HepG2 (cell line): ENCODE measurements around the gene ZGRF1. TPM values are rescaled to one million over a fixed set of nuclear protein-coding genes. Genes with fewer than 3 reads are reported as not detected.

Source experiments
- ATAC-seq: fragments of 200-7000 bp; cut with Tn5 transposase; 3 replicates; pipeline ENCODE4 v1.9.1; 2020; ENCODE audit warnings: mild to moderate bottlenecking, moderate library complexity
- BruUV-seq: library from RNA; stranded (reverse); fragments of 400-500 nt; replicated peaks from 2 replicates; lab custom pipeline; 2021; lab: Mats Ljungman, UMichigan
- CTCF ChIA-PET: fragments of 300-600 bp; formaldehyde crosslinking; extraction: SDS; loops from one replicate; lab custom pipeline; 2021; ENCODE audit warnings: low total read pairs, inconsistent platforms, low intra/inter-chr PET ratio; lab: Yijun Ruan, JAX
- POLR2A ChIA-PET: fragments of 350-600 bp; sonication (Branson Sonifier 250); formaldehyde crosslinking; loops from one replicate; lab custom pipeline; 2020; ENCODE audit warnings: antibody characterized with exemption, inconsistent platforms; lab: Yijun Ruan, JAX
- DNase-seq: peaks from one replicate; pipeline ENCODE4 v3.0.0-alpha.2; 2015; ENCODE audit warnings: low spot score
- FAIRE-seq: peaks from 3 replicates; lab custom pipeline; 2011; peaks lifted over from hg19 to GRCh38; lab: Jason Lieb, UNC
- H2AFZ ChIP-seq: one replicate; pipeline ENCODE4 v1.6.1; 2011; ENCODE audit warnings: low read length, inconsistent platforms
- H3K27ac ChIP-seq: fragments of 300-600 bp; 3 replicates; pipeline ENCODE4 v1.8.0; 2011; ENCODE audit warnings: mixed run types, mild to moderate bottlenecking, mixed read lengths, low read length, inconsistent platforms; ENCODE audit not compliant: insufficient read depth; ENCODE audit errors: extremely low read length
- H3K27me3 ChIP-seq, 2 experiments: fragments of 200-600 bp in 1 of 2; 2 replicates in 1 of 2; 3 replicates in 1 of 2; pipeline versions ENCODE4 v1.6.0 to v1.8.0; 2011; ENCODE audit warnings: low read length in 2 of 2, mild to moderate bottlenecking in 2 of 2, moderate library complexity in 2 of 2, inconsistent platforms in 1 of 2; ENCODE audit not compliant: insufficient read depth in 2 of 2, control insufficient read depth in 1 of 2
- H3K36me3 ChIP-seq, 2 experiments: fragments of 200-600 bp in 1 of 2; replicated peaks in 1 of 2; 2 replicates in 1 of 2; 3 replicates in 1 of 2; pipeline versions ENCODE4 v1.5.1 to v1.8.0; 2011; ENCODE audit warnings: low read length in 2 of 2, inconsistent platforms in 1 of 2; ENCODE audit not compliant: insufficient read depth in 2 of 2, control insufficient read depth in 1 of 2
- H3K4me1 ChIP-seq: 2 replicates; pipeline ENCODE4 v1.5.1; 2012; ENCODE audit warnings: low read length, inconsistent platforms; ENCODE audit not compliant: insufficient read depth
- H3K4me2 ChIP-seq: 2 replicates; pipeline ENCODE4 v1.6.0; 2011; ENCODE audit warnings: low read depth, low read length, inconsistent platforms
- H3K4me3 ChIP-seq, 3 experiments: fragments of 200-600 bp in 1 of 3; sonication (generic), shearing (Covaris generic) in 1 of 3; replicated peaks in 1 of 3; 2 replicates each; pipeline ENCODE4 v1.5.1; 2011 to 2016; ENCODE audit warnings: low read length in 3 of 3, inconsistent platforms in 2 of 3, low read depth in 2 of 3, mild to moderate bottlenecking in 2 of 3, control low read depth in 1 of 3, mixed read lengths in 1 of 3; ENCODE audit not compliant: insufficient read depth in 1 of 3
- H3K79me2 ChIP-seq: one replicate; pipeline ENCODE4 v1.6.1; 2011; ENCODE audit warnings: low read length, inconsistent platforms; ENCODE audit not compliant: insufficient read depth
- H3K9ac ChIP-seq: 2 replicates; pipeline ENCODE4 v1.6.0; 2011; ENCODE audit warnings: mild to moderate bottlenecking, low read depth, low read length, inconsistent platforms; ENCODE audit not compliant: insufficient read depth
- H3K9me3 ChIP-seq: 2 replicates; pipeline ENCODE4 v1.5.1; 2012; ENCODE audit warnings: mild to moderate bottlenecking, low read length
- H4K20me1 ChIP-seq: 2 replicates; pipeline ENCODE4 v1.6.0; 2011; ENCODE audit warnings: inconsistent platforms, mild to moderate bottlenecking, low read length, moderate library complexity; ENCODE audit not compliant: insufficient read depth
- JUN ChIP-seq: sonication (generic); formaldehyde crosslinking; IDR thresholded peaks from 2 replicates; pipeline ENCODE4 v1.4.0; 2020; ENCODE audit warnings: mild to moderate bottlenecking, missing genetic modification reagents
- RCOR2 ChIP-seq: IDR thresholded peaks from 2 replicates; pipeline ENCODE4 v1.6.1; 2016; ENCODE audit warnings: missing biosample characterization, missing genetic modification reagents
- SIX4 ChIP-seq: sonication (generic); formaldehyde crosslinking; IDR thresholded peaks from 2 replicates; pipeline ENCODE4 v1.4.0; 2020; ENCODE audit warnings: missing genetic modification reagents
- XBP1 ChIP-seq: sonication (generic); formaldehyde crosslinking; IDR thresholded peaks from 2 replicates; pipeline ENCODE4 v1.5.0; 2020; ENCODE audit warnings: missing genetic modification reagents
- ZBTB26 ChIP-seq: IDR thresholded peaks from 2 replicates; pipeline ENCODE4 v1.6.1; 2016; ENCODE audit warnings: missing compliant biosample characterization, missing genetic modification reagents, borderline replicate concordance
- ZNF788 ChIP-seq: sonication (generic); formaldehyde crosslinking; IDR thresholded peaks from 2 replicates; pipeline ENCODE4 v1.5.0; 2020; ENCODE audit warnings: mild to moderate bottlenecking, missing genetic modification reagents, borderline replicate concordance
- ZNF878 ChIP-seq: sonication (generic); formaldehyde crosslinking; IDR thresholded peaks from 2 replicates; pipeline ENCODE4 v1.8.1; 2023; ENCODE audit warnings: mild to moderate bottlenecking, missing genetic modification reagents, moderate library complexity
- WGBS: methylation state at CpG from one replicate; pipeline ENCODE4 v1.1.6; 2017; ENCODE audit warnings: low lambda C conversion rate; 5-methylcytosine and 5-hydroxymethylcytosine counted together
- in situ Hi-C: cut with HindIII; loops from 2 replicates; pipeline ENCODE4 v1.10.0; 2017; ENCODE audit warnings: low pct_unique_long_range_greater_than_20kb; ENCODE audit not compliant: extremely low pct_ligation_motif_present
- intact Hi-C: fragments of 100-400 bp; cut with micrococcal nuclease; formaldehyde crosslinking; loops from one replicate; pipeline ENCODE4 v1.10.0; 2022; ENCODE audit not compliant: unreplicated experiment
- polyA plus RNA-seq, 8 experiments: library from polyadenylated mRNA; depleted of rRNA in 3 of 8; stranded (reverse) in 7 of 8; unstranded in 1 of 8; fragments of >200 nt; fragmentation: Illumina TruSeq in 4 of 8; extraction: Trizol in 4 of 8; gene quantifications; 2 replicates each; pipeline versions ENCODE4 v1.2.1 to v1.2.3, GENCODE V29; 2011 to 2016; ENCODE audit warnings: low read depth in 4 of 8, missing spikeins in 1 of 8, mixed read lengths in 1 of 8; ENCODE audit not compliant: insufficient read depth in 1 of 8
- total RNA-seq, 5 experiments: library from RNA; depleted of rRNA; stranded (reverse); fragments of >200 nt; fragmentation: Illumina TruSeq; extraction: Trizol; gene quantifications; 2 replicates each; pipeline ENCODE4 v1.2.3, GENCODE V29; 2016; ENCODE audit warnings: low read depth in 1 of 5
- TF ChIP-seq, protein P1 (sequence below): sonication (generic); formaldehyde crosslinking; IDR thresholded peaks from 2 replicates; pipeline ENCODE4 v1.4.0; 2020; ENCODE audit warnings: missing genetic modification reagents
- TF ChIP-seq, protein P2 (sequence below): sonication (generic); formaldehyde crosslinking; IDR thresholded peaks from 2 replicates; pipeline ENCODE4 v1.8.0; 2022; ENCODE audit warnings: missing genetic modification reagents, low read depth, mild to moderate bottlenecking, borderline replicate concordance
- TF ChIP-seq, protein P3 (sequence below): sonication (generic); formaldehyde crosslinking; IDR thresholded peaks from 2 replicates; pipeline ENCODE4 v1.9.0; 2021; ENCODE audit warnings: mild to moderate bottlenecking, missing genetic modification reagents

Gene ZGRF1
- total and polyA plus RNA-seq, 2 of the 13 experiments (the other 11 are each of a cell fraction or from before 2014, with no cell fraction given), result 8.6 to 15.9 TPM

- CTCF ChIA-PET, result no interaction called here
- intact Hi-C loops, result no loop called here
- TF ChIP-seq XBP1 (CRISPR knock-in tag) (no peak), ZBTB26 (no peak), JUN (CRISPR knock-in tag) (no peak), SIX4 (no peak), ZNF878 (CRISPR knock-in tag) (no peak), ZNF788 (no peak), RCOR2 (CRISPR knock-in tag) (no peak)
- TF ChIP-seq, protein P1, sequence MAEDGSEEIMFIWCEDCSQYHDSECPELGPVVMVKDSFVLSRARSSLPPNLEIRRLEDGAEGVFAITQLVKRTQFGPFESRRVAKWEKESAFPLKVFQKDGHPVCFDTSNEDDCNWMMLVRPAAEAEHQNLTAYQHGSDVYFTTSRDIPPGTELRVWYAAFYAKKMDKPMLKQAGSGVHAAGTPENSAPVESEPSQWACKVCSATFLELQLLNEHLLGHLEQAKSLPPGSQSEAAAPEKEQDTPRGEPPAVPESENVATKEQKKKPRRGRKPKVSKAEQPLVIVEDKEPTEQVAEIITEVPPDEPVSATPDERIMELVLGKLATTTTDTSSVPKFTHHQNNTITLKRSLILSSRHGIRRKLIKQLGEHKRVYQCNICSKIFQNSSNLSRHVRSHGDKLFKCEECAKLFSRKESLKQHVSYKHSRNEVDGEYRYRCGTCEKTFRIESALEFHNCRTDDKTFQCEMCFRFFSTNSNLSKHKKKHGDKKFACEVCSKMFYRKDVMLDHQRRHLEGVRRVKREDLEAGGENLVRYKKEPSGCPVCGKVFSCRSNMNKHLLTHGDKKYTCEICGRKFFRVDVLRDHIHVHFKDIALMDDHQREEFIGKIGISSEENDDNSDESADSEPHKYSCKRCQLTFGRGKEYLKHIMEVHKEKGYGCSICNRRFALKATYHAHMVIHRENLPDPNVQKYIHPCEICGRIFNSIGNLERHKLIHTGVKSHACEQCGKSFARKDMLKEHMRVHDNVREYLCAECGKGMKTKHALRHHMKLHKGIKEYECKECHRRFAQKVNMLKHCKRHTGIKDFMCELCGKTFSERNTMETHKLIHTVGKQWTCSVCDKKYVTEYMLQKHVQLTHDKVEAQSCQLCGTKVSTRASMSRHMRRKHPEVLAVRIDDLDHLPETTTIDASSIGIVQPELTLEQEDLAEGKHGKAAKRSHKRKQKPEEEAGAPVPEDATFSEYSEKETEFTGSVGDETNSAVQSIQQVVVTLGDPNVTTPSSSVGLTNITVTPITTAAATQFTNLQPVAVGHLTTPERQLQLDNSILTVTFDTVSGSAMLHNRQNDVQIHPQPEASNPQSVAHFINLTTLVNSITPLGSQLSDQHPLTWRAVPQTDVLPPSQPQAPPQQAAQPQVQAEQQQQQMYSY (CRISPR knock-in tag), result no peak
- TF ChIP-seq, protein P2, sequence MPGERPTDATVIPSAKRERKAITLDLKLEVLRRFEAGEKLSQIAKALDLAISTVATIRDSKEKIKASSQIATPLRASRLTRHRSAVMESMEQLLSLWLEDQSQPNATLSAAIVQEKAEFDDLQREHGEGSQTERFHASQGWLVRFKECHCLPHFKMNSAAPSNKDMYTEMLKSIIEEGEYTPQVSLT (CRISPR knock-in tag), result no peak
- TF ChIP-seq, protein P3, sequence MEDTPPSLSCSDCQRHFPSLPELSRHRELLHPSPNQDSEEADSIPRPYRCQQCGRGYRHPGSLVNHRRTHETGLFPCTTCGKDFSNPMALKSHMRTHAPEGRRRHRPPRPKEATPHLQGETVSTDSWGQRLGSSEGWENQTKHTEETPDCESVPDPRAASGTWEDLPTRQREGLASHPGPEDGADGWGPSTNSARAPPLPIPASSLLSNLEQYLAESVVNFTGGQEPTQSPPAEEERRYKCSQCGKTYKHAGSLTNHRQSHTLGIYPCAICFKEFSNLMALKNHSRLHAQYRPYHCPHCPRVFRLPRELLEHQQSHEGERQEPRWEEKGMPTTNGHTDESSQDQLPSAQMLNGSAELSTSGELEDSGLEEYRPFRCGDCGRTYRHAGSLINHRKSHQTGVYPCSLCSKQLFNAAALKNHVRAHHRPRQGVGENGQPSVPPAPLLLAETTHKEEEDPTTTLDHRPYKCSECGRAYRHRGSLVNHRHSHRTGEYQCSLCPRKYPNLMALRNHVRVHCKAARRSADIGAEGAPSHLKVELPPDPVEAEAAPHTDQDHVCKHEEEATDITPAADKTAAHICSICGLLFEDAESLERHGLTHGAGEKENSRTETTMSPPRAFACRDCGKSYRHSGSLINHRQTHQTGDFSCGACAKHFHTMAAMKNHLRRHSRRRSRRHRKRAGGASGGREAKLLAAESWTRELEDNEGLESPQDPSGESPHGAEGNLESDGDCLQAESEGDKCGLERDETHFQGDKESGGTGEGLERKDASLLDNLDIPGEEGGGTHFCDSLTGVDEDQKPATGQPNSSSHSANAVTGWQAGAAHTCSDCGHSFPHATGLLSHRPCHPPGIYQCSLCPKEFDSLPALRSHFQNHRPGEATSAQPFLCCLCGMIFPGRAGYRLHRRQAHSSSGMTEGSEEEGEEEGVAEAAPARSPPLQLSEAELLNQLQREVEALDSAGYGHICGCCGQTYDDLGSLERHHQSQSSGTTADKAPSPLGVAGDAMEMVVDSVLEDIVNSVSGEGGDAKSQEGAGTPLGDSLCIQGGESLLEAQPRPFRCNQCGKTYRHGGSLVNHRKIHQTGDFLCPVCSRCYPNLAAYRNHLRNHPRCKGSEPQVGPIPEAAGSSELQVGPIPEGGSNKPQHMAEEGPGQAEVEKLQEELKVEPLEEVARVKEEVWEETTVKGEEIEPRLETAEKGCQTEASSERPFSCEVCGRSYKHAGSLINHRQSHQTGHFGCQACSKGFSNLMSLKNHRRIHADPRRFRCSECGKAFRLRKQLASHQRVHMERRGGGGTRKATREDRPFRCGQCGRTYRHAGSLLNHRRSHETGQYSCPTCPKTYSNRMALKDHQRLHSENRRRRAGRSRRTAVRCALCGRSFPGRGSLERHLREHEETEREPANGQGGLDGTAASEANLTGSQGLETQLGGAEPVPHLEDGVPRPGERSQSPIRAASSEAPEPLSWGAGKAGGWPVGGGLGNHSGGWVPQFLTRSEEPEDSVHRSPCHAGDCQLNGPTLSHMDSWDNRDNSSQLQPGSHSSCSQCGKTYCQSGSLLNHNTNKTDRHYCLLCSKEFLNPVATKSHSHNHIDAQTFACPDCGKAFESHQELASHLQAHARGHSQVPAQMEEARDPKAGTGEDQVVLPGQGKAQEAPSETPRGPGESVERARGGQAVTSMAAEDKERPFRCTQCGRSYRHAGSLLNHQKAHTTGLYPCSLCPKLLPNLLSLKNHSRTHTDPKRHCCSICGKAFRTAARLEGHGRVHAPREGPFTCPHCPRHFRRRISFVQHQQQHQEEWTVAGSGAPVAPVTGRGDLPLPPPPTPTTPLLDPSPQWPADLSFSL (CRISPR knock-in tag), result no peak
Measured at GRCh38 chr4:112585977-112586736, 50.6 kb downstream of the ZGRF1 start.

More at GRCh38 chr4:112585977-112586736, 50.6 kb downstream of the ZGRF1 start:
- Histone ChIP-seq H3K9me3 (no peaks in the 10 kb centered on the region), H3K4me3 (no peak overlapping the region), H3K27me3 (no peaks in the 10 kb centered on the region), H3K36me3 (peaks cover 5% of the 10 kb centered on the region in 2 experiments; a peak in 3 of 5 replicates), H3K79me2 (no peaks in the 10 kb centered on the region), H3K4me2 (no peak overlapping the region), H2AFZ (no peak overlapping the region), H3K9ac (no peak overlapping the region), H4K20me1 (no peaks in the 10 kb centered on the region), H3K4me1 (no peaks in the 10 kb centered on the region), H3K27ac (no peak overlapping the region)
- in situ Hi-C loops, result no loop called here
- no peak for DNase-seq
- 93% methylated on average over 2 of the region's 2 CpGs for WGBS
- no peak for ATAC-seq
- POLR2A ChIA-PET, result no interaction called here
- BruUV-seq, result no TSS peak
- no peak for FAIRE-seq
